HG03460 (cell line): ENCODE measurements around the gene TACR2.

Experiments used
- ATAC-seq: cut with Tn5 transposase; IDR thresholded peaks from one replicate; pipeline ENCODE4 v1.9.1; 2021; ENCODE audit not compliant: unreplicated experiment

TACR2 gene

DNA sequence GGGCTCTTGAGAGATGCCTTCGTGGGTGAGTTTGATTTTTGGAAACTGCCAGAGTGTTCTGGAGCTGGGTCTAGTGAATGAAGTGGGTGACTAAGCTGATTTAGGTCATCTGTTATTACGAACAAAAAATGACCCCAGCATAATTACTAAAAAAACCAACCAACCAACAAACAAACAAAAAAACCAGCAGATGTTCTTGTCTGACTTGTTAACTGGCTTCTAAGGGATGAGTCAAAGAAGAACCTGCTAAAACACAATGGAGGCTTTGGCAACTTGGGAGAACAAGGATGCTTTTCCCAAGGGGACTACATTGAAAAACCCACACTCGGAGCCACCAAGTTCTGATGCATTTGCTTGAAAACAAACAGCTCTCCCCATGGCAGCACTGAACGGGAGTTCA lies 11.5 kb downstream of the TACR2 start:
- no peak for ATAC-seq

DNA sequence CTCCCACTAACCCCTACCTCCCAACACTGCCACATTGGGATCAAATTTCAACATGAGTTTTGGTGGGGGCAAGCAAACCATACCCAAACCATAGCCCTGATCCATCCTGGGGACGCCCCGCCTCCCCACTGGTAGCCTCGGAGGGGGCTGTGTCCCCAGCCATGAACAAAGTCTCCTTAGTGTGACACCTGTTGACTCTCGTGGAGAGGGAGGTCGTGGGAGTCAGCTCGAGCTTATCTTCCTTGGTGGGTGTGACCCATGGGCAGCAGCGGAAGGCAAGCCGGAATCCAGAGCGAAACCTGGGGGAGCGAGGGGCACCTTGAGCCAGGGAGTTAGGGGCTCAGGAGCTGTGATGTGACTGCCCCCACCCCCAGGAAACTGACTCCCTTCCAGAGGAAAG lies 11.9 kb downstream of the TACR2 start:
- no peak for ATAC-seq

DNA sequence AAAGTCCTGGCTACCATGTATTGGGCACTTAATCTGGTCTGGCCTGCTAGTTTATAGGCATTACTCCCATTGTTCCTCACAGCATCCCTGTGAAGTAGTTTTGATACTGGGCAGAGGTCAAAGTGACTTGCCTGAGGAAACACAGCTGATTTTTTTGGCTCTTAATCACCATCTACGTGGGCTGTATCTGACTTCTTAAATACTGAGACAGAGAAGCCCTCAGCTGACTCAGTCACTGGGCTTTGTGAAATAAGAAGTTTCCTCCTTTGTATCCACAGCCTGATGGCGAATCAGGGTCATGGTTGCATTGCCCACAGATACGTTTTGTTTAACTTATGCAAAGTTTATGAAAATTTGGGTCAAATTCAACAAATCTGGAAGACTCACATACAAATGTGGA lies 13.2 kb downstream of the TACR2 start:
- no peak for ATAC-seq

DNA sequence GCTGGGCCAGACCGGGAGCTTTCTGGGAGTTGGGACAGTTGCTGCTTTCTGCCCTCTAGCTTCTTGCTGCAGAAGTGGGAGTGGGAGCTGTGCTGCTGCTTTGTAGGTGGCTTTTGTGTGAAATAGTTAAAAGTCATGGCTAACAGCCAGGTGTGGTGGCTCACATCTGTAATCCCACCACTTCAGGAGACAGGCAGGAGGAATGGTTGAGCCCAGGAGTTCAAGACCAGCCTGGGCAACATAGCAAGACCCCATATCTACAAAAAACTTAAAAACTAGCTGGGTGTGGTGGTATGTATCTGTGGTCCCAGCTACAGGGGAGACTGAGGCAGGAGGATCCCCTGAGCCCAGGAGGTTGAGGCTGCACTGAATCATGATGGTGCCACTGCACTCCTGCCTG lies 13.7 kb downstream of the TACR2 start:
- ATAC-seq, result no peak

DNA sequence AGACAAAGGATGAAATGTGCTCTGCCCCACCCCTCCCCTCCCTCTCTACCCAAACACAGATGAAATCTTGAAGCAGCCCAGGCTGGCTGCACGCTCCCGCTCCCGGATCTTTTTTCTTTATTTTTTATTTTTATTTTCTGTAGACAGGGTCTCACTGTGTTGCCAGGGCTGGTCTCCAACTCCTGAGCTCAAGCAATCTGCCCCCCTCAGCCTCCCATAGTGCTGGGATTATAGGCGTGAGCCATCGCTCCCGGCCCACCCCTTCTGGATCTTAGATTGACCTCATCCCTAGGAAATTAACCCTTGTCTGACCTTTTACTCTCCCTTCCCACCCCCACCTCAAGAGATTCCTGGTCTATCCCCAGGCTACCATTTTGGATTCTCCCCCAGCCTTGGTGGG lies 14.3 kb downstream of the TACR2 start:
- no peak for ATAC-seq

DNA sequence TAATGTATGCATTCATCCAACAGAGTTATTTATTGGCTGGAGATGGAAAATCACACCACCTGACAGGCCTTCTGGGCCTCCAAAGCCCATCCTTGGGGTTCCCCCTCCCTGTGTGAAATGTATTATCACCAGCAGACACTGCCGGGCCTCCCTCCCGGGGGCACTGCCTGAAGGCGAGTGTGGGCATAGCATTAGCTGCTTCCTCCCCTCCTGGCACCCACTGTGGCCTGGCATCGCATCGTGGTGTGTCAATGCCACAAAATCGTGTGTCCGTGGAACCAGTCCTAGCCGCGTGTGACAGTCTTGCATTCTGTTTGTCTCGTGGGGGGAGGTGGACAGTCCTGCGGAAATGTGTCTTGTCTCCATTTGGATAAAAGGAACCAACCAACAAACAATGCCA lies 15.3 kb downstream of the TACR2 start:
- ATAC-seq, result no peak

DNA sequence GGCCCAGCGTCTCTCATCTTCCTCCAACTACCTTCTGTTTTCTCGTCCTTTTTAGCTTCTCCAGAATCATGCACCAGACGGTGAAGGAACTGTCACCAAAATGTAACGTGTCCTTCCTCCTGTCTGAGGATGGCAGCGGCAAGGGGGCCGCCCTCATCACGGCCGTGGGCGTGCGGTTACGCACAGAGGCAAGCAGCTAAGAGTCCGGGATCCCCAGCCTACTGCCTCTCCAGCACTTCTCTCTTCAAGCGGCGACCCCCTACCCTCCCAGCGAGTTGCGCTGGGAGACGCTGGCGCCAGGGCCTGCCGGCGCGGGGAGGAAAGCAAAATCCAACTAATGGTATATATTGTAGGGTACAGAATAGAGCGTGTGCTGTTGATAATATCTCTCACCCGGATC lies 15.8 kb downstream of the TACR2 start:
- no peak for ATAC-seq

DNA sequence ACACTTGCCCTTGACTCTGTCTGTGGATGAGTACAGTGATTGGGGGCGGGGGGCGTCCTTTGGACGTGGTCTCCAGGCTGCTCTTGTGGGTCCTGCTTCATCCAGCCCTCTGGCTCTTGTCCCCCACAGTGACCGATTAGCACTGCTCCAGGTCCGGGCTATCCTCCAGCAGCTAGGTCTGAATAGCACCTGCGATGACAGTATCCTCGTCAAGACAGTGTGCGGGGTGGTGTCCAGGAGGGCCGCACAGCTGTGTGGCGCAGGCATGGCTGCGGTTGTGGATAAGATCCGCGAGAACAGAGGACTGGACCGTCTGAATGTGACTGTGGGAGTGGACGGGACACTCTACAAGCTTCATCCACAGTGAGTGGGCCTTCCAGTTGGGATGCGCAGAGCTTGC lies 18.3 kb downstream of the TACR2 start:
- no peak for ATAC-seq

DNA sequence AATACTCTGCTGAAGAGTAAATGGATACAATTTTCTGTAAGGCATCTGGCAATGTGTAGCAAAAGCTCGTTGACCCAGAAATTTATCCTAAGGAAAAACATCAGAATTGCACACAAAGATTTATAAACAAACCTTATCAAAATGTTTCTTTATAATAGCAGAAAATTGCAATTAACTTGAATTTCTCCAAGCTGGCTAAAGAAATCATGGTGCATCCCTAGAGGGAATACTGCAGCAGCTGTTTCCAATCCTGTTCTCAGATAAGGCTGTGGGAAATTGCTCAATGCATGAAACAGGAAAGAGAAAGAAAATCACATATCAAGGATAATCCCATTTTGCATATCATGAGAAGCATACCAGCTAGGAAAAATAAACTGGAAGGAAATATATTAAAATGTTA lies 18.7 kb downstream of the TACR2 start:
- no peak for ATAC-seq

DNA sequence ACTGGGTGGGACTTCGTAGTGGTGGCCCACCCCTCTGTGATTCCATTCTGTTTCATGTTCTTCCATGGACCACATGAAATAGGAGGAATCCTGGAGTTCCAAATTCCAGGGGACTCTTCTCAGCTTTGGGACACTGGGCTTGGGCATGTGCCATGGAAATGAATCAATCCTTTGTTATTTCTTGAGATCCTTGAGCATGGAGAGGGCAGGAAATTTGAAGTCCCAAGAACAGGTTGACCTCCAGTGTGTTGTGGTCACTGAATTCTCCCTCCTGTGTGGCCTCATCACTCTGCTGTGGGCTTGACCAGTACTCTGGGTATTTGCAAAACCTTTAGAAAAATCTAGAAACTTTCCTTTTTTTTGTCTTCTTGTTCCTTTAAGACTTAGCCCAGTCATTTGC lies 22.7 kb downstream of the TACR2 start:
- ATAC-seq, result no peak

DNA sequence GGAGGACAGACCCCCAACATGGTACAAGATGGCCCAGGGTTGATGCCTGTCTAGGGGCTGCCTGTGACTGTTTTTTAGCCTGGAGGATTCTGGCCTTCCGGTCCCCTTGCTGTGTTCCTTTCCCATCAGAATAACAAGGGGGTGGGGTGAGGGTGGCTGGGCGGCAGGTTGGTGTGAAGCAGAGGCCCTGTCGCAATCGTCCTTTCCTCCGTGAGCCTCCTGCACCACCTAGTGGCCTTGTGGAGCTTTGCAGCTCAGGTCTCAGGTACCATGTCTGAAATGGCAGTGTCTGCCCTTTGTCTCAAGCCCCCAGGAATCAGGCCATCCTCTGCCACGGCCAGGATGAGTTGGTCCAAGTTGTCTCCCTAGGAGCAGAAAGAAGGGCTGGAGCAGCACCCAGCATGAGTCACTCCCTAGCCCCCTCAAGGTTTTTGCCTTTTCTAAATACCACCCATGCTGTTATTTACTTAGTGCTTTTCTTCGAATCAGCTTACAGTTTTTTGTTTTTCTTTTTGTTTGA lies 24.2 kb downstream of the TACR2 start:
- peak; percentile 84 for ATAC-seq

DNA sequence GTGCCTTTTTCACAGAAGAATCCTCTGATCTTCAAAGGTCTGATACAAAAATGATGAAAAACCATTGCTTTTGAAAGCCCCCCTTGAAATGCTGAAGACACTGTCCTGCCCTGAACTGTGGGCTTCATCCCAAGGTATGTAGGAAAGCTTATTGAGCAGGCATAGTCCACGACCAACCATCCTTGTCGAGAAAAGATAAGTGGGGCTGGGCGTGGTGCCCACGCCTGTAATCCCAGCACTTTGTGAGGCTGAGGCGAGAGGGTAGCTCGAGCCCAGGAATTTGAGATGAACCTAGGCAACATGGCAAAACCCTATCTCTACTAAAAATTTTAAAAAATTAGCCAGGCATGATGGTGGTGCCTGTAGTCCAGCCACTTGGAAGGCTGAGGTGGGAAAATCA lies 25.6 kb downstream of the TACR2 start:
- ATAC-seq, result no peak

DNA sequence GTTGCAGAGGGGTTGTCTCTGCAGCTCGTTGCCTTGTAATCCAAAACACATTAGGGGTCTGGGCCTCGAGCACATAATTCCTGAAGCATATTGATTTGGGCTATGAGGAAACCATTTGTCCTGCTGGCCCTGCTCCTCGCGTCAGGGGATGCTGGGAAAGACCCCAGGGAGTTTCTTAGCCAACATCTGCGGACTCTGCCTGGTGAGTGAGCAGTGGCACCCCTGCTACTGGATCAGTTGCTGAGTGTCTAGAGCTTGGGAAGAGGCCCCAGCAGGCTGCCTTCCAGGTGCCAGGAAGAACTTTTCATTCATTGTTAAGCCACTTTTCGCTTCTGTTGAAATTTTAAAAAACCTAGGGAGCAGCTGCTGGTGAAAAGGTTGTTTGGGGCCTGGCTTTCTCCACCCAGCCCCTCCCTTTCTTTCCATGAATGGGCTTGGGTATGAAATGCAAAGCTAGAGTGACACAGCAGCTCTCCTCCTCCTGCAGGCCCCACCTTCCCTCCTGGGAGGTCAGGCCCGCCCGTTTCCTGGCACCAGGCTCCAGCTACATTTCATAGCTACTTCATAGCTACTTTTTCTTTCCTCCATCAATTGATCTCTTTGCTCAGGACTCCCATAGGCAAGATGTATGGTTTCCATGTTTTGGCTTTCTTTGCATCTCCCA lies 26.8 kb downstream of the TACR2 start:
- no peak for ATAC-seq

DNA sequence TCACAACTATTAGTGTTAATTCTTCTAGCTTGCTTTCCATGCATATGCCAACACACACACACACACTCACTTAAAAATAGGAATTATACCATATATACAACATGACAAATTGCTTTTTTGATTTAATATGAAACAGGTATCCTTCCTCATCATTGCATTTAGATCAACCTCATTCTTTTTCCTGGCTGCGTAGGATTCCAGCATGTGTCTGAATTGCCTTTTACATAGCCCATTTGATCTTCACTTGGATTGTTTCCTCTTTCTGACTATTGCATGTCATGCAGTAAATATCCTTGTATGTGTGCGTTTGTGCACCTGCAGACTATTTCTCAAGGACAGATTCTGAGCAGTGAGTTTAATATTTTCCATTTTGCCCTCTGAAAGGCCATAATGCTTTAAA lies 28.2 kb downstream of the TACR2 start:
- ATAC-seq, result no peak

DNA sequence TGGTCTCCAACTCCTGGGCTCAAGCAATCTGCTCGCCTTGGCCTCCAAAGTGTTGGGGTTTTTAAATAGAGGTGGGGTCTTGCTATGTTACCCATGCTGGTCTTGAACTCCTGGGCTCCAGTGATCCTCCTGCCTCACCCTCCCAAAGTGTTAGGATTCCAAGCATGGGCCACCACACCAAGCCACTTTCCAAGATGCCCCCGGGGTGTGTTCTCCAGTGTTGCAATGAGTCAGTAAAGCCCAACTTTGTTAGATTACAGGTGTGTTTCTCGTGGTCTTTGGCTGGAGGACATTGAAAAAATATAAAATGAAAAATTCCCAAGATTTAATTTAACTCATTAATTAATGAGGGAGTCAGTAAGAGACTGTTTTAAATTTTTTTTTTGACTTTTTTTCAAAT lies 29.2 kb downstream of the TACR2 start:
- no peak for ATAC-seq

DNA sequence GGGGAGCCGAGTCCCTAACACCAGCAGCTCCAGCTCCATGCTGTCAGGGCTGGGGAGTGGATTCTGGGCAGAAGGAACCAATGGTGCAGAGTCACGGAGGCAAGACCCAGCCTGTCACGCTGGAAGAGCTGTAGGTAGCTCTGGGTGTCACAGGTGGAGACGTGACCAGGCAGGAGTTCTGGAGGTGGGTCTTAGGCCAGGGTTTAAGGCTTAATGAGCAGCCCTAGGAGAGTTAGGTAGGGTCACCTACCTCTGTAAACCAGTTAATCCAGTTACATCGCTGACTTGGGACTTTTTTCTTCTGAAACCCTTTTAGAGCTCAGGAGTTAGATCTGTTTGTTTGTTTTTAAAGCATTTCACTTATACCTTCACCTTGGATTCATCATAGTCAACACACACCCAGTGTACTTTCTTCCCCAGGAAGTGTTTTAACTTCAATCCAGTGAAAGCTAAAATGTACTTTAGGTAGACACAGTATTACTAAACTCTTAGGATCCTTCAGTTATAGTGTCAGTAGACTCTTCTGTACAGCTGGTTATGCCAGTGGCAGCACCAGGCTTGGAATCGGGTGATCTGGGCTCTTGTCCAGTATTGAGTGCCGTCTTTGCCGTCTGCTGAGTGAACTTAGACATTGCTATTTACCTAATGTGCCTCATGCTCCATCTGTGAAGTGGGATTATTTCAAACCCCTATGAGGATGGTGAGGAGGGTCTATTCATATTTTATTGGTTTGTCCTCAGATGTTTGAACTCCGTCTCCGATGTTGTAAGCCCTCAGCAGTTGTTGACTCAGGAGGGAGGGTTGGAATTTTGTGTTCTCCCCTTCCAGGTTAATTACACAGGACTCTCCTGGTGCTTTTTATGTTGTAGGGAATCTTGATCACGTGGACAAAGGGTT lies 31.0 kb downstream of the TACR2 start:
- no peak for ATAC-seq

DNA sequence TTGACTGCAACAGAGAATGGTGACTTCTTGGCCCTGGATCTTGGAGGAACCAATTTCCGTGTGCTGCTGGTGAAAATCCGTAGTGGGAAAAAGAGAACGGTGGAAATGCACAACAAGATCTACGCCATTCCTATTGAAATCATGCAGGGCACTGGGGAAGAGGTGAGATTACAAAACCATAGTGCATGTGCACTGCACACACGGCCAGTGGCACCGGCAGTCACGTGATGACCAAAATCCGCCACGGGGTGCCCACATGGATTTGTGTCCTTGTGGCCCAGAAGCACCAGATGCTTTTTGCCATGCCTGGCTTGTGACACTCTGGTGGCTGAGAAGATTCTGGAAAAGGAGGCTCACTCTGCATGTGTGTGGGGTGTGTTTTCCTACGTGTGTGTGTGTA lies 32.4 kb downstream of the TACR2 start:
- ATAC-seq, result no peak

DNA sequence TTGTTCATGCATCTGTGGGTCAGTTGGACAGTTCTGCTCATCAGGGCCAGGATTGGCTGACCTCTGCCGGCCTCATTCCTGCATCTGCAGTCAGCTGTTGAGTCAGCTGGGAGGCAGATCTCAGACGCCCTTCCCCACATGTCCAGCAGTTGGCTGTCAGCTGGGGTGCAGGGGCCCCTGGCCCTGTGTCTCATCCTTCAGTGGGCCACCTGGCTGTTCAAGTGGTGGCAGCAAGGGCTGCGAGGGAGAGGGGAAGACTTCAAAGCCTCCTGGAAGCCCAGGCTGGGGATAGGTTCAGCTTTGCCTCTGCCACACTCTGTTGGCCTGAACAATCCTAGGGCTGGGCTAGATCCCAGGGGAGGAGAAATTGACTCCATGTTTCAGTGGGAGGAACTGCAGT lies 33.2 kb downstream of the TACR2 start:
- ATAC-seq, result no peak

DNA sequence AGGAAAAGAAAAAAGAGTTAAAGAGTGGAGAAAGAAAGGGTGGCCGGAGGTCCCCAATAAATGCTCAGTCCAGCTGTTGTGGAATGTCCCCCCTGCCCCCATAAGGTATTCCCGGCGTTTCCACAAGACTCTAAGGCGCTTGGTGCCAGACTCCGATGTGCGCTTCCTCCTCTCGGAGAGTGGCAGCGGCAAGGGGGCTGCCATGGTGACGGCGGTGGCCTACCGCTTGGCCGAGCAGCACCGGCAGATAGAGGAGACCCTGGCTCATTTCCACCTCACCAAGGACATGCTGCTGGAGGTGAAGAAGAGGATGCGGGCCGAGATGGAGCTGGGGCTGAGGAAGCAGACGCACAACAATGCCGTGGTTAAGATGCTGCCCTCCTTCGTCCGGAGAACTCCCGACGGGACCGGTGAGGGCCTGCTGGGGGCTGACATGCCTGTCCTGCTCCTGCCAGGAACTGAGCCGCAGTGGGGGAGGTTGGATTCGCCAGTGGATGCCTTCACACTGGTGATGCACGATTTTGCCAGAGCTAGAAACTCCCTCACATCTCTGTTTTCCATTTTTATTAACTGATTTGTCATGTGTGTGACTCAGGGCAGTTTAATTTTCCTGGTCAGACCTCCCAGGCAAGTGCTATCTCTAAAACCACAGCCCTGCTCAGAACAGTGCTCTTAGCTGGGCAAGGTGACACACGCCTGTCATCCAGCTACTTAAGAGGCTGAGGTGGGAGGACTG lies 34.2 kb downstream of the TACR2 start:
- ATAC-seq, result no peak

DNA sequence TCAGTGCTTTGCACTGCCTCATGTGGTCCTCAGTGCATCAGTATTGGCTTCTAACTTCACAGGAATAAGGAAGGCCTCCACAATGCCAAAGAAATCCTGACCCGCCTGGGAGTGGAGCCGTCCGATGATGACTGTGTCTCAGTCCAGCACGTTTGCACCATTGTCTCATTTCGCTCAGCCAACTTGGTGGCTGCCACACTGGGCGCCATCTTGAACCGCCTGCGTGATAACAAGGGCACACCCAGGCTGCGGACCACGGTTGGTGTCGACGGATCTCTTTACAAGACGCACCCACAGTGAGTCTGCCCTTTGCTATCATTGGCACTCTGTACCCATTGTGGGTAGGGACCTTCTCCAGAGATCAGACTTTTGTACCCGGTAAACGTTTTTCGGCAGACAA lies 36.9 kb downstream of the TACR2 start:
- no peak for ATAC-seq

DNA sequence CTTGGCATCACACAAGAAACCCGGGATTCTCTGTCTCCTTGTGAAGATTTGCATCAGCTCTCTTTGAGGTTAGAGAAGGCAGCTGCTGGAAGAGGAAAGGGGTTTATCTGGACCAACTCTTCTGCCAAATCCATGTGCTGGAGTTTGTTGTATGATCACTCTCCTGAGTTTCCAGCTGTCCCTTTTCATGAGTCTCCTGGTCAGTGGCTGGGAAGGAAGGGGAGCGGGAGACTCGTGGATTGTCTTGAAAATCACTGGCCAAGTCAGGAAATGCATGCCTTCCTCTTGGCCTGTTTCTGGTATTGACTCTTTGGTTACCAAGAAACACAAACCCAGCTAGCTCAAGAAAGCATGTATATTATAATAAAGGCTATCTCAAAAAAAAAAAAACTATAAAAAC lies 38.8 kb downstream of the TACR2 start:
- no peak for ATAC-seq

DNA sequence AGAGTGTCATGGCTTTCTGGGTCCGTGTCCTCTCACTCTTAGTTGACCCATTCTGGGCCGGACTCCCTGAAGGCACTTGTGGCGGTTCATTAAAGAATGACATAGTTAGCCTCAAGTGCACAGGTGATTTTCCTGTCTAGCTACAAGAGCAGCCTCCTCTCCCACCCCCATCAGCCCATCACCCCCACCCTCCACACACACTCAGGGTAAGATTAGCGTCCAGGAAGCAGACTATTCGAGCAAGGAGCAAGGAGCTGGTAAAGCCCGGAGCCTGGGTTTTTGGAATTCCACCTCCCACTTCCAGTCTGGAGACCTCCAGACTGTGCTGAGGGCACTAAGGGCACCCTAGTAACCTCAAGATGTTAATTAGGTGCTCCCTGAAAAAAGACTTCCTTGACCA lies 39.5 kb downstream of the TACR2 start:
- ATAC-seq, result no peak
